Suppressor macrophage (primary cell): ENCODE results near the gene KCNT1.
"Not testable (repeated sequence)": the region's sequence is repeated elsewhere in the genome, so short reads cannot be mapped to it uniquely, and the experiment has no call there.

ENCODE experiments used
- DNase-seq, 4 experiments: peaks; one replicate each; pipeline ENCODE4 v3.0.0-alpha.2; 2020 to 2022
- total RNA-seq, 17 experiments: gene quantifications; one replicate each; lab custom pipeline; 2026; ENCODE audit warnings: mixed read lengths in 6 of 17, inconsistent platforms in 3 of 17; lab: John Stamatoyannopoulos, UW

The KCNT1 gene
- total RNA-seq, result 0 to 8.8 (median 0) reads per million in 17 experiments

GRCh38 chr9:135701959-135702721, at the start of gene KCNT1:
Gene KCNT1, plus strand, starts transcription at chr9:135702185. Its CDS starts 74 bp downstream, at chr9:135702259.
- DNase-seq, result peak; percentile 39 to 67 (median 61)

GRCh38 chr9:135655317-135655716, 46.7 kb upstream of the KCNT1 start:
- no peak for DNase-seq

DNA sequence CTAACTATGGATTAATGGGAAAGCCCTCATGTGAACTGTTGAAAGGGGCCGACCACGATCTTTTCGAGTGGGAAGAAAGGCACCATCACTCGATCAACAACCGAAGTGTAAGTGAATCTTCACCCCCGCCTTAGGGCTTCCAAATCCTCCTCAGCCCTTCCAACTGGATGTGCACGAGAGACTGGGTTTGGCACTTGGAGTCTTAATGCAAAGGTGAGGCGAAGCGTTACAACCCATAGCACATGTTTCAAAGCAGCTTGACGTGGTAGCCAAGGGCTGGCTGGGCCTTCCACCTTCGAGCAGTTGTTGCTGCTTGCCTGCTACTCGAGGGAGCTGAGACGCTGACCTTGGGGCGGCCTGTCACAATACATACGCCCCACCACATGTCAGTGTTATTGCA, 44.6 kb upstream of the KCNT1 start:
- DNase-seq, result no peak

GRCh38 chr9:135659252-135659651, 42.7 kb upstream of the KCNT1 start:
- no peak for DNase-seq

DNA sequence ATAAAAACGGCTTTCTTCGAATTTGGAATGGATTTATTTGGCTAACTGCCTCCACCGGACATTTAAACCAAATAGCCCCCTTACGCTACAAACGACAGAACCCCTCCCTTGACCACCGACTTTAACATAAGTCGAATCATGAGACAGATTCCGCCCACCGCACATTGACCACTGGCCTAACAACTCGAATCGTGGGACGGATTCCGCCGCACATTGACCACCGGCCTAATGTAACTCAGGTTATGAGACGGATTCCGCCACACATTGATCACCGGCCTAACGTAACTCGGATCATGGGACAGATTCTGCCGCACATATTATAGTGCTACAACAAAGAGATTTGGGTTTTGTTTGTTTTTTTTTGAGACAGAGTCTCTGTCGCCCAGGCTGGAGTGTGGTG, 41.6 kb upstream of the KCNT1 start:
- DNase-seq, result no peak

GRCh38 chr9:135661816-135662560, 40.0 kb upstream of the KCNT1 start:
- DNase-seq, result no peak

- no peak for DNase-seq
Measured at GRCh38 chr9:135662758-135663450, 39.1 kb upstream of the KCNT1 start, which contains the start of gene LCN9. Gene LCN9, plus strand, starts transcription at chr9:135663309. Its CDS starts 13 bp downstream, at chr9:135663322.

DNA sequence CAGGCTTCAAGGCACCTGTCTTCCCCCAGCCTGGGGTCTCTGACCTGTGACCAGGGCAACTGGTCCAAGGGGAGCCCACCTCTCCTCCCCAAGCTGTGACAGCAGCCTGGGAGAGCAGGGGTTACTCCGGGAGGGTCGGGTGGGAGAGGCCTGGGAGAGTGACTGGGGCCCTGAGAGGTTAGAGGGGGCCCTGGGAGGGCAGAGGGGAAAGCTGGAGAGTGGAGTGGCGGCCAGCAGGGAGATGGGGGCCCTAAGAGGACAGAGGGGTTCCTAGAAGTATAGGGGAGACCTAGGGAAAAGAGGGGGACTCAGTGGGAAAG, 38.6 kb upstream of the KCNT1 start:
- DNase-seq, result no peak

GRCh38 chr9:135663857-135664256, 38.1 kb upstream of the KCNT1 start:
- DNase-seq, result no peak

- no peak for DNase-seq
Measured at GRCh38 chr9:135664266-135664665, 37.7 kb upstream of the KCNT1 start.

- DNase-seq, result no peak
Measured at GRCh38 chr9:135664801-135665794, 36.9 kb upstream of the KCNT1 start.

DNA sequence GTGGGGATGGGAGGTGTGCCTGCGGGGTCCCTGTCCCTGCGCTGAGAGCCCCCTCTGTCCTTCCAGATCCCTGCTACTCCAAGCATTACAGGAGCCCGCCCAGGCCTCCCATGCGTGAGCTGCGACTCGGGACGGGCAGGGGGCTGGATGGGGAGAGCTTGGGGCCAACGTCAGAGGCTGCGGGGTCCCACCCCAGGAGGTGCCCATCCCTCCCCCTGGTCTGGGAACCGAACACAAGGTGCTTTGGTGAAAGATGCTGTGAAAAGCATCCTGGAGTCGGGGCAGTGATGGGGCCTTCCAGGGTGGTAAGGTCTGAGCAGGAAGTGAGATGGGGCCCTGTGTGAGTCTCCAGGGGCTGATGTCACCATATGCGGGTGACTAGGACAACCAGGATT, 36.2 kb upstream of the KCNT1 start:
- no peak for DNase-seq

- DNase-seq, result no peak
Measured at GRCh38 chr9:135666534-135667462, 35.2 kb upstream of the KCNT1 start.

GRCh38 chr9:135667463-135668001, 34.5 kb upstream of the KCNT1 start:
- no peak for DNase-seq

GRCh38 chr9:135669018-135669417, 33.0 kb upstream of the KCNT1 start:
- not testable (repeated sequence) for DNase-seq

DNA sequence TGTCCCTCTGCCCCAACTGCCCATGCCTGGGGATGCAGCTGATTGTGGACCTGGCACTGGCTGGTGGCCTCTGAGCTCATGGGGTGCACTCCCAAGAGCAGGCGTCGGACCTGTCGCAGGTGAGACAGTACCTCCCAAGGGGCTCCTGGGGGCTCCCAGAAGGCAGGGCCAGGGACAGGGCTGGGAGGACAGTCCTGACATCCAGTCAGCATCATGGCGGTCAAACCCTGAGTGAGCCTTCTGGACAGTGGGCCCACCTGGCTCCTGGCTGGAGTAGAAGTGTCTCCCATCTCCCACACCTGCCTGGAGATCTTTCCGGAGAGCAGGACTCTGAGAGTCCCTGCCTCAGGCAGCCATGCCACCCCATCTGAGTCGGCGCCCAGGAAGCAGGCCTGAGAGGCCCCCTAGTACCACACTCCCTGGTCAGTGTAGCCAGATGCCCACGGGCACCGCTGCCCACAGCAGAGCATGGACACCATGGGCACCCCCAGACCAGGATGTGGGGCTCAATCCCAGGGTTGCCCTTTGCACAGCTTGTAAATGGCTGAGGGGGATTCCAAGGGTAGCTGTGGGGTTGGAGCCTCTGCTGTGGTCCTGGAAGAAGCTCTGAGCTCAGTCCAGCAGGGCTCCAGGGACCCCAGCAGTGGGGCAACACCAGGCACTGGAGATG, 32.2 kb upstream of the KCNT1 start:
- no peak for DNase-seq

DNA sequence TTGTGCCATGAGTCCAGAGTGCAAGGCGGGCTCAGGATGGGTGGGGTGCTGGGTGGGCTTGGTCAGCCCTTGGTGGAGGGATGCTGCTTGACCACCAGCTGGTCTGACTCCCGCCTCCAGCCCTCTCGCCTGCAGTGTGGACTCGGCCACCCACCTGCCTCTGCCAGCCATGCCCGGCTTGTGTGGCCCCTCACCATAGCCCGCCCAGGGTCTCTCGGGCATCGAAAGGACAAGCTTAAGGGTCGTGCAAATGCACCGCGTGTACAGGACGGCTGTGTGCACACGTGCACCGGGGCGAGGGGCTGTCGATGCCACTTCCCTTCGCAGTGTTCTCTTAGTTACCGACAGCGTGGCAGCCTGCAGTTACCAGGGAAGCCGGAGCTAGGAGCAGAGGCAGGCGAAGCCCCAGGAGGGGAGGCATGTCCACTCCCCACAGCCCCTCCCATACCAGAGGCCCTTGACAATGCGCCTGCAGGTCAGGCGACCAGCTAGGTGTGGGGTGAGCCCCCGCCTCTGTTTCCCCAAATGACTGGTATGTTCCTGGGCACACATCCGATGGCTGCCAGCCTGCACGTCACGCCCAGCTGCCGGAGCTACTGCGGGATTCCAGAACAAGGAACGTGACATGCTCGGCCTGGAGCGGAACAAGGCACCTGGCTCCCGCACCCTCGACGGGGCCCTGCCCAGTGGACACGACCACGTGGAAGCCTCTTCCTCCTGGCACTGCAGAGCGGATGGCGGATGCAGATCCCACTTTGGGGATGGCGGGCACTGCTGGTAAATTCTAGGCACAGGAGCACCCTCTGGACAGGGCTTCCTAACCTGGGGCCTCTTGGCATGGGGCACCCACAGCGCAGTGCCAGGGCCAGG, 31.0 kb upstream of the KCNT1 start:
- DNase-seq, result no peak

GRCh38 chr9:135671591-135672041, 30.4 kb upstream of the KCNT1 start:
- no peak for DNase-seq

DNA sequence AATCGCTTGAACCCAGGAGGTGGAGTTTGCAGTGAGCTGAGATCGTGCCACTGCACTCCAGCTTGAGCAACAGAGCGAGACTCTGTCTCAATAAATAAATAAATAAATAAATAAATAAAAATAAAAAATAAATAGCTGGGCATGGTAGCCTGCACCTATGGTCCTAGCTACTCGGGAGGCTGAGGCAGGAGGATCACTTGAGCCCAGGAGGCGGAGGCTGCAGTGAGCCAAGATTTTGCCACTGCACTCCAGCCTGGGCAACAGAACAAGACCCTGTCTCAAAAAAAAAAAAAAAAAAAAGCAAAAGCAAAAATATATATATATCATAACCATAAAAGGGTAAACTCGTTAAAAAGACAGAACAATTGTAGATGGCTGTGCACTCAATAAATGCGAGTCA, 29.2 kb upstream of the KCNT1 start:
- not testable (repeated sequence) for DNase-seq
